Large intestine (tissue), 3 donors: ENCODE data around the gene CNTN5. TPM values are rescaled to one million over a fixed set of nuclear protein-coding genes. Genes with fewer than 3 reads are reported as not detected.

Experiments used
- DNase-seq, 2 donors: peaks; one replicate each; pipeline versions ENCODE4 v3.0.0 to v3.0.0-alpha.2; 2013
- H3K27ac ChIP-seq: one replicate; pipeline ENCODE4 v1.5.1; 2013; ENCODE audit warnings: low read length
- H3K27me3 ChIP-seq: 2 replicates; pipeline ENCODE4 v1.6.1; 2013; ENCODE audit warnings: low read length; ENCODE audit not compliant: control insufficient read depth, insufficient read depth
- H3K36me3 ChIP-seq: 2 replicates; pipeline ENCODE4 v1.6.1; 2013; ENCODE audit warnings: low read length; ENCODE audit not compliant: control insufficient read depth, insufficient read depth
- H3K4me1 ChIP-seq: one replicate; pipeline ENCODE4 v1.6.1; 2013; ENCODE audit warnings: low read length; ENCODE audit not compliant: control insufficient read depth, insufficient read depth
- H3K4me3 ChIP-seq: one replicate; pipeline ENCODE4 v1.5.1; 2013; ENCODE audit warnings: low read length
- H3K9me3 ChIP-seq: one replicate; pipeline ENCODE4 v1.6.1; 2013; ENCODE audit warnings: mild to moderate bottlenecking, low read depth, low read length, moderate library complexity; ENCODE audit not compliant: control insufficient read depth
- WGBS: methylation state at CpG from one replicate; pipeline ENCODE4 v1.1.5; 2013; ENCODE audit warnings: low lambda C conversion rate; ENCODE audit not compliant: insufficient coverage; 5-methylcytosine and 5-hydroxymethylcytosine counted together
- polyA plus RNA-seq: library from polyadenylated mRNA; unstranded; fragments of 120-200 nt; gene quantifications from one replicate; pipeline ENCODE4 v1.2.1, GENCODE V29; 2013

Gene CNTN5
- polyA plus RNA-seq, 1 donor = 0.70 TPM

- 100% methylated on average over 1 of the region's 2 CpGs for WGBS
- H3K4me1 ChIP-seq = no peaks in the 10 kb centered on the region
- H3K36me3 ChIP-seq = no peaks in the 10 kb centered on the region
- no peaks in the 10 kb centered on the region for H3K27me3 ChIP-seq
- no peaks in the 10 kb centered on the region for H3K9me3 ChIP-seq
- no peak overlapping the region for H3K27ac ChIP-seq
- no peak for DNase-seq
- H3K4me3 ChIP-seq = no peak overlapping the region
These were observed 1287.5 kb downstream of the CNTN5 start for GRCh38 chr11:100308202-100308601.

- no peak overlapping the region for H3K4me3 ChIP-seq
- H3K9me3 ChIP-seq = no peaks in the 10 kb centered on the region
- 100% methylated on average over 1 of the region's 1 CpG for WGBS
- no peaks in the 10 kb centered on the region for H3K27me3 ChIP-seq
- H3K4me1 ChIP-seq = no peaks in the 10 kb centered on the region
- H3K36me3 ChIP-seq = no peaks in the 10 kb centered on the region
- no peak overlapping the region for H3K27ac ChIP-seq
- DNase-seq = no peak
These were observed 1295.2 kb downstream of the CNTN5 start for GRCh38 chr11:100315946-100316345.

DNA sequence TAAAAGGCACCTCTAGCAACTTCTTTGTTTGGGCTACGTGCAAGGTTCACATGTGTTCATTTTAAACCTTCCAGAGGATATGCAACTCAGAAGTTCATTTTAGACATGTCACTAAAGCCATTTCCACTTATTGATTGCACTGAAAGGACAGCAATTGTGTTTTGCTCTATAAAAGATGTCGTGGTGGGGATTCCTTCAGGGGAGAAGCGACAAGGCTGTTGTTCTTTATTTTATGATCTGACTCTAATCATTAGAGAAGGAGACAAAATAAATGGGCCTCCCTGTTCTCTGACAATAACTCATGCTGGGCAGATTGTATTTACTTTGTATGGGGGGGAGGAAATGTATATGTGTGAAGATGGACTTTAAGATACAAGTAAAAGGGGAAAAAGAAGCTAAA, 1296.2 kb downstream of the CNTN5 start:
- no peak for DNase-seq
- WGBS = no CpG with 5 or more reads among the region's 3 CpGs

GRCh38 chr11:100319691-100320090, 1298.9 kb downstream of the CNTN5 start:
- DNase-seq = no peak
- H3K27ac ChIP-seq = no peak overlapping the region
- H3K4me3 ChIP-seq = no peak overlapping the region

More for the DNA sequence above, 1296.2 kb downstream of the CNTN5 start:
- no peak overlapping the region for H3K27ac ChIP-seq
- H3K9me3 ChIP-seq = no peaks in the 10 kb centered on the region
- H3K27me3 ChIP-seq = no peaks in the 10 kb centered on the region
- H3K4me1 ChIP-seq = no peaks in the 10 kb centered on the region
- H3K36me3 ChIP-seq = no peaks in the 10 kb centered on the region
- no peak overlapping the region for H3K4me3 ChIP-seq

DNA sequence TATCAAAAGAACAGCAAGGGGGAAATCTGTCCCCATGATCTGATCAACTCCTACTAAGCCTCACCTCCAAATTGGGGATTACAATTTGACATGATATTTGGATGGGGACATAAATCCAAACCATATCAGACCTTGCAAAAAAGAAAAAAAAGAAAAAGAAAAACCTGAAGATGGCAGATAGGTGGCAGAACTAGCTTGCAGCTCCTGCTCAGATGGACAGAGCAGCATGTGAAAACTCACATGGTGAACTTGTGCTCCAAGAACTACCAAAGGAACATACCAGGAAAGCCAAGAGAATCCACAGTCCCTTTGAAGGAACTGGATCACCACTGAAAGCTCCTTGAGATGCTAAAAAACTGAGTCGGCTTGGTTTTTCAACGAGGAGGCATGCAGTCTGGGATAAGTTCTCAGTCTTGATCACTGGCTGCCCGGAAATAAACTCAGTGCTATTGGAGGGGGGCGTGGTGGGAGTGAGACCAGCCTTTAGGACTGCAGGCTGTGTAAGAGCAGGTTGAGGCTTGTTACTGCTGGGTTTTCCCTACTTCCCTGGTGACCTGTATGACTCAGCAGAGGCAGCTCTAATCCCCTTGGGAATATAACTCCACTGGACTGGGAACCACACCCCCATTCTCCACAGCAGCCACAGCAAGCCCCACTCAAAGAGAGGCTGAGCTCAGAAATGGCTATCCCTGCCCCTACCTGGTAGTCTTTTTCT, 1308.0 kb downstream of the CNTN5 start:
- DNase-seq = no peak
- no peaks in the 10 kb centered on the region for H3K4me1 ChIP-seq
- no peaks in the 10 kb centered on the region for H3K9me3 ChIP-seq
- no CpG with 5 or more reads among the region's 4 CpGs for WGBS
- no peak overlapping the region for H3K4me3 ChIP-seq
- no peaks in the 10 kb centered on the region for H3K36me3 ChIP-seq
- no peaks in the 10 kb centered on the region for H3K27me3 ChIP-seq
- no peak overlapping the region for H3K27ac ChIP-seq

More at GRCh38 chr11:100319691-100320090, 1298.9 kb downstream of the CNTN5 start:
- Histone ChIP-seq H3K27me3 (no peaks in the 10 kb centered on the region), H3K4me1 (no peaks in the 10 kb centered on the region), H3K36me3 (no peaks in the 10 kb centered on the region), H3K9me3 (no peaks in the 10 kb centered on the region)
- 100% methylated on average over 2 of the region's 3 CpGs for WGBS

- Histone ChIP-seq H3K4me1 (no peaks in the 10 kb centered on the region), H3K9me3 (no peaks in the 10 kb centered on the region), H3K4me3 (no peak overlapping the region), H3K27me3 (no peaks in the 10 kb centered on the region), H3K36me3 (no peaks in the 10 kb centered on the region), H3K27ac (no peak overlapping the region)
- no peak for DNase-seq
These were observed 1308.6 kb downstream of the CNTN5 start for GRCh38 chr11:100329352-100329751.

- Histone ChIP-seq H3K27me3 (no peaks in the 10 kb centered on the region), H3K27ac (no peak overlapping the region), H3K4me1 (no peaks in the 10 kb centered on the region), H3K4me3 (no peak overlapping the region), H3K36me3 (no peaks in the 10 kb centered on the region), H3K9me3 (no peaks in the 10 kb centered on the region)
- no peak for DNase-seq
- WGBS = no CpG with 5 or more reads among the region's 4 CpGs
These were observed 1316.1 kb downstream of the CNTN5 start for GRCh38 chr11:100336873-100337272.

- no peaks in the 10 kb centered on the region for H3K27me3 ChIP-seq
- WGBS = no CpG with 5 or more reads among the region's 6 CpGs
- H3K36me3 ChIP-seq = no peaks in the 10 kb centered on the region
- no peak overlapping the region for H3K27ac ChIP-seq
- no peak overlapping the region for H3K4me3 ChIP-seq
- no peaks in the 10 kb centered on the region for H3K4me1 ChIP-seq
- no peak for DNase-seq
- H3K9me3 ChIP-seq = no peaks in the 10 kb centered on the region
These were observed 1317.5 kb downstream of the CNTN5 start for GRCh38 chr11:100338144-100338840.

DNA sequence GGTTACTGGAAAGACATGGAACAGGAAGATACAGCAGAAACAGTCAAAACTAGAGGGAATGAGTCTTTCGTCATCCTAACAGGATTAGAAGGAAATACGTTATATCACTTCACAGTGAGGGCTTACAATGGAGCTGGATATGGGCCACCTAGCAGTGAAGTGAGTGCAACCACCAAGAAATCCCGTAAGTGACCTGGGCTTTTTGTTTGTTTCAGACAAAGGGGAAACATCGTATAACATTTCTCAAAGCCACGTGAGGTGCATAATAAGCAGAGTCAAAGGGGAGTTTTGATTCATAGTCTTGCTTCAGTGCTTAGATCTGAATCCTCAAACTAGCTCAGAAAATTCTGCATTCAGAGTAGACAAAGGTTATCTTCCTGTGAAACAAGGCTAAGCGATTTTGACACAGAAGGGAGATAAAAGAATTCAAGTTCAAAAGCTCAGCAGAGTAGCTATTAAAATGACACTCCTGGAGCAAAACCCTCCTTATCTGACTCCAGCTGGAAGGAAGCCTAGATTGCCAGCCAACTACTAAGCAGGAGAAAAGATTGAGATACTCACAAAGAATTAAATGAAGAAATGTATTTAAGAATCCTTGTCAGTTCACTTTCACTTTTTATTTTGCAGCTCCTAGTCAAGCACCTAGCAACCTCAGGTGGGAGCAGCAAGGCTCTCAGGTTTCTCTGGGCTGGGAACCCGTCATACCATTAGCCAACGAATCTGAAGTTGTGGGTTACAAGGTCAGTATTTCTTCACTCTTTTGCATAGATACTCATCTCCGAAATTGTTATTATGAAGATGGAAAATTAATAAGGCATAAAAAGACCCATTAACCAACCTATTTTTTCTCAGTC, 1319.9 kb downstream of the CNTN5 start:
- no peaks in the 10 kb centered on the region for H3K9me3 ChIP-seq
- no peaks in the 10 kb centered on the region for H3K27me3 ChIP-seq
- H3K4me3 ChIP-seq = no peak overlapping the region
- no peaks in the 10 kb centered on the region for H3K36me3 ChIP-seq
- H3K27ac ChIP-seq = no peak overlapping the region
- no peaks in the 10 kb centered on the region for H3K4me1 ChIP-seq
- 50% methylated on average over 4 of the region's 9 CpGs for WGBS
- no peak for DNase-seq

DNA sequence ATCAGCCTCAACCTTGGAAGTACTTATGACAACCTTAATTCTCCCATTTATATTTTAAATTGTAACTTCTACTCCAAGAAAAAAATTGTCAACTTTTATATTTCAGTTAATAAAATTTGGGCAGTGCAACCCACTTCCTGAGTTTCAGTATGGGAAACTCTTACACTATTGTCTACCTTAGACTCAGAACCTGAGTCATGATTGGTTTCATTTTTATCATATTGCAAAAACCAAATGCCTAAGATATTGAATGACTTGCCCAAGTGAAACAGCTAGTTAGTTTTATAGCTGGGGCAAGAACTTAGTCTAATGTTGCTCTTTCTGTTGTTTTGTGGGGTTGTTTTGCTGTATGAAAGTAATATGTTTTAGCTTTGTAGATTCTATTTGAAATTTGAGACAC, 1332.3 kb downstream of the CNTN5 start:
- Histone ChIP-seq H3K36me3 (no peaks in the 10 kb centered on the region), H3K4me1 (no peaks in the 10 kb centered on the region), H3K4me3 (no peak overlapping the region), H3K27me3 (no peaks in the 10 kb centered on the region), H3K27ac (no peak overlapping the region), H3K9me3 (no peaks in the 10 kb centered on the region)
- no peak for DNase-seq
